HG03139 (cell line): Measurements from ENCODE around the gene PCDHA9.
"Not testable (repeated sequence)": the region's sequence is repeated elsewhere in the genome, so short reads cannot be mapped to it uniquely, and the experiment has no call there.

Experiments
- ATAC-seq: cut with Tn5 transposase; IDR thresholded peaks from one replicate; pipeline ENCODE4 v1.9.1; 2021; ENCODE audit not compliant: unreplicated experiment

The PCDHA9 gene

DNA sequence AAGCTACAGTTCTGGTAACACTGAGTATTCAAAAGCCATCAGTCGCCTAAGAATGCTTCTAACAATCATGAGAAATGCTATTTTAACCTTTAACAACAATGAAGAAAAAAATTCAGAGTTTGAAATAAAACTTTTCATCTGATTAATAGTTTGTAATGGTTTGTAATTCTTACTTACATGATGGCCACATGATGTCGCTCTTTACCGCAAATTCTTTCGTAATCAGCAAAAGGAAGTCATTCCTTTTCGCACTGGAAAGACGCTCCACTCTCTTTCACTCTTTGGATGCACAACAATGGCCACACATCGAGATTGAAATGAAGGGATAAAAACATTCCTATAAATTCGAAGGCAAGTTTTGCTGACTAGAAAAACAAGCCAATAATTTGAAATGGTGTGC, 14.2 kb upstream of the PCDHA9 start, which contains the start of gene PCDHA7:
TSS of gene PCDHA7 (plus strand) at position 277 of the 400 bp plus-strand sequence. CDS start at position 392, 115 bp downstream.
- no peak for ATAC-seq

DNA sequence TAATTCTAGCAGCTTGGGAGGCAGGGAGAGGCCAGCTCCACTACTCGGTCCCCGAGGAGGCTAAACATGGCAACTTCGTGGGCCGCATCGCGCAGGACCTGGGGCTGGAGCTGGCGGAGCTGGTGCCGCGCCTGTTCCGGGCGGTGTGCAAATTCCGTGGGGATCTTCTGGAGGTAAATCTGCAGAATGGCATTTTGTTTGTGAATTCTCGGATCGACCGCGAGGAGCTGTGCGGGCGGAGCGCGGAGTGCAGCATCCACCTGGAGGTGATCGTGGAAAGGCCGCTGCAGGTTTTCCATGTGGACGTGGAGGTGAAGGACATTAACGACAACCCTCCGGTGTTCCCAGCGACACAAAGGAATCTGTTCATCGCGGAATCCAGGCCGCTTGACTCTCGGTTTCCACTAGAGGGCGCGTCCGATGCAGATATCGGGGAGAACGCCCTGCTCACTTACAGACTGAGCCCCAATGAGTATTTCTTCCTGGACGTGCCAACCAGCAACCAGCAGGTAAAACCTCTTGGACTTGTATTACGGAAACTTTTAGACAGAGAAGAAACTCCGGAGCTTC, 13.7 kb upstream of the PCDHA9 start:
- ATAC-seq: not testable (repeated sequence)

DNA sequence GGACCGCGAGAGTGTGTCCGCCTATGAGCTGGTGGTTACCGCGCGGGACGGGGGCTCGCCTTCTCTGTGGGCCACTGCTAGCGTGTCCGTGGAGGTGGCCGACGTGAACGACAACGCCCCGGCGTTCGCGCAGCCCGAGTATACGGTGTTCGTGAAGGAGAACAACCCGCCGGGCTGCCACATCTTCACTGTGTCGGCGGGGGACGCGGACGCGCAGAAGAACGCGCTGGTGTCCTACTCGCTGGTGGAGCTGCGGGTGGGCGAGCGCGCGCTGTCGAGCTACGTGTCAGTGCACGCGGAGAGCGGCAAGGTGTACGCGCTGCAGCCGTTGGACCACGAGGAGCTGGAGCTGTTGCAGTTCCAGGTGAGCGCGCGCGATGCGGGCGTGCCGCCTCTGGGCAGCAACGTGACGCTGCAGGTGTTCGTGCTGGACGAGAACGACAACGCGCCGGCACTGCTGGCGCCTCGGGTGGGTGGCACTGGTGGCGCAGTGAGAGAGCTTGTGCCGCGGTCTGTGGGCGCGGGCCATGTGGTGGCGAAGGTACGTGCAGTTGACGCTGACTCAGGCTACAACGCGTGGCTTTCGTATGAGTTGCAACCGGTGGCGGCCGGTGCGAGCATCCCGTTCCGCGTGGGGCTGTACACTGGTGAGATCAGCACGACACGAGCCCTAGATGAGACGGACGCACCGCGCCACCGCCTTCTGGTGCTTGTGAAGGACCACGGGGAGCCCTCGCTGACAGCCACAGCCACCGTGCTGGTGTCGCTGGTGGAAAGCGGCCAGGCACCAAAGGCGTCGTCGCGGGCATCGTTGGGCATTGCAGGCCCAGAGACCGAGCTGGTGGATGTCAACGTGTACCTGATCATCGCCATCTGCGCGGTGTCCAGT, 12.3 kb upstream of the PCDHA9 start:
- ATAC-seq: no peak

DNA sequence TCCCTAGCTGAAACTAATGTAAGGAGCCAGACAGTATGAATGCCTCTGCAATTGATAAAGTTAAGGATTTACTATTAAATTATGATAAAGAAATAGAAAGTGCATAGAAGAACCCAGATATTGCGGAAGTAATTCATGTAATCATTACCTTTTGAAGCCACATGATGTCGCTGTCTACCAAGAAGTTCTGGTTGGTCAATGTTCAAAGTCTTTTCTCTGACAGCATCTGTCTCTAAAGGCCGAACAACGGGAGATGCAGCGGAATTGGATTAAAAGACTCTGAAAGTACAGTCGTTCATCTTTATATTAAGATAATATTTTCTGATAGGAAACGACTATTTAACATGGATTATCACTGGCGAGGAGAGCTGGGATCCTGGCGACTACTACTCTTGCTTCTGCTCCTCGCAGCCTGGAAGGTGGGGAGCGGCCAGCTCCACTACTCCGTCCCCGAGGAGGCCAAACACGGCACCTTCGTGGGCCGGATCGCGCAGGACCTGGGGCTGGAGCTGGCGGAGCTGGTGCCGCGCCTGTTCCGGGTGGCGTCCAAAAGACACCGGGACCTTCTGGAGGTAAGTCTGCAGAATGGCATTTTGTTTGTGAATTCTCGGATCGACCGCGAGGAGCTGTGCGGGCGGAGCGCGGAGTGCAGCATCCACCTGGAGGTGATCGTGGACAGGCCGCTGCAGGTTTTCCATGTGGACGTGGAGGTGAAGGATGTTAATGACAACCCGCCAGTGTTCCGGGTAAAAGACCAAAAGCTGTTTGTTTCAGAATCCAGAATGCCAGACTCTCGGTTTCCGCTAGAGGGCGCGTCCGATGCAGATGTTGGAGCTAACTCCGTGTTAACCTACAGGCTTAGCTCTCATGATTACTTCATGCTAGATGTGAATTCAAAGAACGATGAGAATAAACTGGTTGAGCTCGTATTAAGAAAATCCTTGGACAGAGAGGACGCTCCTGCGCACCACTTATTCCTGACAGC, 6.9 kb upstream of the PCDHA9 start, which contains the start of gene PCDHA8:
TSS of gene PCDHA8 (plus strand) at position 210 of the 985 bp plus-strand sequence. CDS start at position 345, 135 bp downstream.
- no peak for ATAC-seq

DNA sequence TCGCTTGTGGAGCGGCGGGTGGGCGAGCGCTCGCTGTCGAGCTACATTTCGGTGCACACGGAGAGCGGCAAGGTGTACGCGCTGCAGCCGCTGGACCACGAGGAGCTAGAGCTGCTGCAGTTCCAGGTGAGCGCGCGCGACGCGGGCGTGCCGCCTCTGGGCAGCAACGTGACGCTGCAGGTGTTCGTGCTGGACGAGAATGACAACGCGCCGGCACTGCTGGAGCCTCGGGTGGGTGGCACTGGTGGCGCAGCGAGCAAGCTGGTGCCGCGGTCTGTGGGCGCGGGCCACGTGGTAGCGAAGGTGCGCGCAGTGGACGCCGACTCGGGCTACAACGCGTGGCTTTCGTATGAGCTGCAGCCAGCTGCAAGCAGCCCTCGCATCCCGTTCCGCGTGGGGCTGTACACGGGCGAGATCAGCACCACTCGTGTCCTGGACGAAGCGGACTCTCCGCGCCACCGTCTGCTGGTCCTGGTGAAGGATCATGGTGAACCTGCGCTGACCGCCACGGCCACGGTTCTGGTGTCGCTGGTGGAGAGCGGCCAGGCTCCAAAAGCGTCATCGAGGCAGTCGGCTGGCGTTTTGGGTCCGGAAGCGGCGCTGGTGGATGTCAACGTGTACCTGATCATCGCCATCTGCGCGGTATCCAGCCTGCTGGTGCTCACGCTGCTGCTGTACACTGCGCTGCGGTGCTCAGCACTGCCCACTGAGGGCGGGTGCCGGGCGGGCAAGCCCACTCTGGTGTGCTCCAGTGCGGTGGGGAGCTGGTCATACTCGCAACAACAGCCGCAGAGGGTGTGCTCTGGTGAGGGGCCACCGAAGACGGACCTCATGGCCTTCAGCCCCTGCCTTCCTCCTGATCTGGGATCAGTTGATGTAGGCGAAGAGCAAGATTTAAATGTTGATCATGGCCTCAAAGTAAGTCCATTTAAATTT, 5.1 kb upstream of the PCDHA9 start:
- ATAC-seq: no peak

DNA sequence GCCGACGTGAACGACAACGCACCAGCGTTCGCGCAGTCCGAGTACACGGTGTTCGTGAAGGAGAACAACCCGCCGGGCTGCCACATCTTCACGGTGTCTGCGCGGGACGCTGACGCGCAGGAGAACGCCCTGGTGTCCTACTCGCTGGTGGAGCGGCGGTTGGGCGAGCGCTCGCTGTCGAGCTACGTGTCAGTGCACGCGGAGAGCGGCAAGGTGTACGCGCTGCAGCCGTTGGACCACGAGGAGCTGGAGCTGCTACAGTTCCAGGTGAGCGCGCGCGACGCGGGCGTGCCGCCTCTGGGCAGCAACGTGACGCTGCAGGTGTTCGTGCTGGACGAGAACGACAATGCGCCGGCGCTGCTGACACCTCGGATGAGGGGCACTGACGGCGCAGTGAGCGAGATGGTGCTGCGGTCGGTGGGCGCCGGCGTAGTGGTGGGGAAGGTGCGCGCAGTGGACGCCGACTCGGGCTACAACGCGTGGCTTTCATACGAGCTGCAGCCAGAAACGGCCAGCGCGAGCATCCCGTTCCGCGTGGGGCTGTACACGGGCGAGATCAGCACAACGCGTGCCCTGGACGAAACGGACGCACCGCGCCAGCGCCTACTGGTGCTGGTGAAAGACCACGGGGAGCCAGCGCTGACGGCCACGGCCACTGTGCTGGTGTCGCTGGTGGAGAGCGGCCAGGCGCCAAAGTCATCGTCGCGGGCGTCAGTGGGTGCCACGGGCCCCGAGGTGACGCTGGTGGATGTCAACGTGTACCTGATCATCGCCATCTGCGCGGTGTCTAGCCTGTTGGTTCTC, 1.9 kb downstream of the PCDHA9 start:
- not testable (repeated sequence) for ATAC-seq

DNA sequence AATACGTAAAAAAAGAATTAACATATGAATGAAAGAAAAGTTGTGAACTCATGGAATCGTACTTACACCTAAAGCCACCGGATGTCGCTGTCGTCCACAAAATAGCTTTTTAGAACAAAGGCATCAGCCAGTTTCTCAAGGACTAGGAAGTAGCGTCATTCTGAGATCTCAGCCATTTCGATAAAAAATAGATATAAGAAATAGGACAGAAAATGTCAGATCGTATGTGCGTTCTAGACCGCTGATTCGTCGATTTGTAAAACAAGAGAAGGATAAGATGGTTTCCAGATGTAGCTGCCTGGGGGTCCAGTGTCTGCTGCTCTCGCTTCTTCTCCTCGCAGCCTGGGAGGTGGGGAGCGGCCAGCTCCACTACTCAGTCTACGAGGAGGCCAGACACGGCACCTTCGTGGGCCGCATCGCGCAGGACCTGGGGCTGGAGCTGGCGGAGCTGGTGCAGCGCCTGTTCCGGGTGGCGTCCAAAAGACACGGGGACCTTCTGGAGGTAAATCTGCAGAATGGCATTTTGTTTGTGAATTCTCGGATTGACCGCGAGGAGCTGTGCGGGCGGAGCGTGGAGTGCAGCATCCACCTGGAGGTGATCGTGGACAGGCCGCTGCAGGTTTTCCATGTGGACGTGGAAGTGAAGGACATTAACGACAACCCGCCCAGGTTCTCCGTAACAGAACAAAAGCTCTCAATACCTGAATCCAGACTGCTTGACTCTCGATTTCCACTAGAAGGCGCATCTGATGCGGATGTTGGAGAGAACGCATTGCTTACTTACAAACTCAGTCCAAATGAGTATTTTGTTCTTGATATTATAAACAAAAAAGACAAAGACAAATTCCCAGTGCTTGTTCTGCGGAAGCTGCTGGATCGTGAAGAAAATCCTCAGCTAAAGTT, 7.8 kb downstream of the PCDHA9 start, which contains the start of gene PCDHA10:
TSS of gene PCDHA10 (plus strand) at position 126 of the 903 bp plus-strand sequence. CDS start at position 278, 152 bp downstream.
- no peak for ATAC-seq

DNA sequence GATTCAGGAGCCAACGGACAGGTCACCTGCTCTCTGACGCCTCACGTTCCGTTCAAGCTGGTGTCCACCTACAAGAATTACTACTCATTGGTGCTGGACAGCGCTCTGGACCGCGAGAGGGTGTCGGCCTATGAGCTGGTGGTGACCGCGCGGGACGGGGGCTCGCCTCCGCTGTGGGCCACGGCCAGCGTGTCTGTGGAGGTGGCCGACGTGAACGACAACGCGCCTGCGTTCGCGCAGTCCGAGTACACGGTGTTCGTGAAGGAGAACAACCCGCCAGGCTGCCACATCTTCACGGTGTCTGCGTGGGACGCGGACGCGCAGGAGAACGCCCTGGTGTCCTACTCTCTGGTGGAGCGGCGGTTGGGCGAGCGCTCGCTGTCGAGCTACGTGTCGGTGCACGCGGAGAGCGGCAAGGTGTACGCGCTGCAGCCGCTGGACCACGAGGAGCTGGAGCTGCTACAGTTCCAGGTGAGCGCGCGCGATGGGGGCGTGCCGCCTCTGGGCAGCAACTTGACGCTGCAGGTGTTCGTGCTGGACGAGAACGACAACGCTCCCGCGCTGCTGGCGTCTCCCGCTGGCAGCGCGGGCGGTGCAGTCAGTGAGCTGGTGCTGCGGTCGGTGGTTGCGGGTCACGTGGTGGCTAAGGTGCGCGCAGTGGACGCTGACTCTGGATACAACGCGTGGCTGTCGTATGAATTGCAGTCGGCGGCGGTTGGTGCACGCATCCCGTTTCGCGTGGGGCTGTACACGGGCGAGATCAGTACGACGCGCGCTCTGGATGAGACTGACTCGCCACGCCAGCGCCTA, 9.2 kb downstream of the PCDHA9 start:
- no peak for ATAC-seq

DNA sequence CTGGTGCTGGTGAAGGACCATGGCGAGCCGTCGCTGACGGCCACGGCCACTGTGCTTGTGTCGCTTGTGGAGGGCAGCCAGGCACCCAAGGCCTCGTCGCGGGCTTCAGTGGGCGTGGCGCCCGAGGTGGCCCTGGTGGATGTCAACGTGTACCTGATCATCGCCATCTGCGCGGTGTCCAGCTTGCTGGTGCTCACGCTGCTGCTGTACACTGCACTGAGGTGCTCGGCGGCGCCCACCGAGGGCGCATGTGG, 9.7 kb downstream of the PCDHA9 start:
- no peak for ATAC-seq

DNA sequence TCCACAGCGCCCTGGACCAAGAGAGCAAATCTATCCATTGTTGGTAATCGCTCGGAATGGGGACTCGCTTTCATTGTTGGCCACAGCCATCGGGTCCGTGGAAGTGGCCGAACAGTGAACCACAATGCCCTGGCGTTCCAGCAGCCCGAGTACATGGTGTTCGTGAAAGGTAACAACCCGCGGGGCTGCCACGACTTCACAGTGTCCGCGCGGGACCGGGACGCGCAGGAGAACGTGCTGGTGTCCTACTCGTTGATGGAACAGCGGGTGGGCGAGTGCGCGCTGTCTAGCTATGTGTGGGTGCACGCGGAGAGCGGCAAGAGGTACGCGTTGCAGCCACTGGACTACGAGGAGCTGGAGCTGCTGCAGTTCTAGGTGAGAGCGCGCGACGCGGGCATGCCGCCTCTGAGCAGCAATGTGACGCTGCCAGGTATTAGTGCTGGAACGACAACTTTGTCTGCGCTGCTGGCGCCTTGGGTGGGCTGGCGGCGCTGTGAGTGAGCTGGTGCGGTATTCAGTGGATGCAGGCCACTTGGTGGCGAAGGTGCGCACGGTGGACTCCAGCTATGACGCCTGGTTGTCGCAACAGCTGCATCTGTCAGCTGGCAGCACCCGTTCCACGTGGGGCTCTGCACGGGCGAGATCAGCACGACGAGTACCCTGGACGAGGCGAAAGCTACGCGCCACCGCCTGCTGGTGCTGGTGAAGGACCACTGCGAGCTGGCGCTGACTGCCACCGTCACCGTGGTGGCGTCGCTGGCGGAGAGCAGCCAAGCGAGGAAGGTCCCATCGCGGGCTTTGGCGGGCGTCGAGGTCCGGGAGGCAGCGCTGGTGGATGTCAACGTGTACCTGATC, 14.5 kb downstream of the PCDHA9 start:
- no peak for ATAC-seq

DNA sequence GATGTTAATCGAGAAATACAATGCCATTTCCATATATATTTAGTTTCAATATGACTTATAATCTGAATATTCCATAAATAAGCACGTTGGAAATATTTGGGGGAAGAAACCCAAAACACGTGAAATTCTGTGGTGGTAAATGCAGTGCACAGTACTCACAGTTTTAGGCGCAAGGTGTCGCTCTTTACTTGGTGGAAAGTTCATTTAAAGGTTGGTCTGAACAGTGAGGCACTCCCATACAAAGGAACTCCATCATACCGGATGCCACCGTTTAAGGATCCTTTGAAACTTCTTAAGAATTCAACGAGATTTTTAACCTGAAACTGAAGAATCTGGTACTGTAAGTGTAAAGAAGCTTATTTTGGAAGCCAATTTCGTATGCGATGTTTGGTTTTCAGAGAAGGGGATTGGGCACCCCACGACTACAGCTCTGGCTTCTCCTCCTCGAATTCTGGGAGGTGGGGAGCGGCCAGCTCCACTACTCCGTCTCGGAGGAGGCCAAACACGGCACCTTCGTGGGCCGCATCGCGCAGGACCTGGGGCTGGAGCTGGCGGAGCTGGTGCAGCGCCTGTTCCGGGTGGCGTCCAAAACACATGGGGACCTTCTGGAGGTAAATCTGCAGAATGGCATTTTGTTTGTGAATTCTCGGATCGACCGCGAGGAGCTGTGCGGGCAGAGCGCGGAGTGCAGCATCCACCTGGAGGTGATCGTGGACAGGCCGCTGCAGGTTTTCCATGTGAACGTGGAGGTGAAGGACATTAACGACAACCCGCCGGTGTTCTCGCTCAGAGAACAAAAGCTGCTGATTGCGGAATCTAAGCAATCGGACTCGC, 20.8 kb downstream of the PCDHA9 start, which contains the start of gene PCDHA11:
TSS of gene PCDHA11 (plus strand) at position 237 of the 834 bp plus-strand sequence. CDS start at position 384, 147 bp downstream.
- no peak for ATAC-seq

DNA sequence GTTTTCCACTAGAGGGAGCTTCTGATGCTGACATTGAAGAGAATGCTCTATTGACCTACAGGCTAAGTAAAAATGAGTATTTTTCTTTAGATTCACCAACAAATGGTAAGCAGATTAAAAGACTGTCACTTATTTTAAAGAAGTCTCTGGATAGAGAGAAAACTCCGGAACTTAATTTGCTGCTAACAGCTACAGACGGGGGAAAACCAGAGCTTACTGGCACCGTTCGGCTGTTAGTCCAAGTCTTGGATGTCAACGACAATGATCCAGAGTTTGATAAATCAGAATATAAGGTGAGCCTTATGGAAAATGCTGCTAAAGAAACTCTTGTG, 21.3 kb downstream of the PCDHA9 start:
- ATAC-seq: no peak

DNA sequence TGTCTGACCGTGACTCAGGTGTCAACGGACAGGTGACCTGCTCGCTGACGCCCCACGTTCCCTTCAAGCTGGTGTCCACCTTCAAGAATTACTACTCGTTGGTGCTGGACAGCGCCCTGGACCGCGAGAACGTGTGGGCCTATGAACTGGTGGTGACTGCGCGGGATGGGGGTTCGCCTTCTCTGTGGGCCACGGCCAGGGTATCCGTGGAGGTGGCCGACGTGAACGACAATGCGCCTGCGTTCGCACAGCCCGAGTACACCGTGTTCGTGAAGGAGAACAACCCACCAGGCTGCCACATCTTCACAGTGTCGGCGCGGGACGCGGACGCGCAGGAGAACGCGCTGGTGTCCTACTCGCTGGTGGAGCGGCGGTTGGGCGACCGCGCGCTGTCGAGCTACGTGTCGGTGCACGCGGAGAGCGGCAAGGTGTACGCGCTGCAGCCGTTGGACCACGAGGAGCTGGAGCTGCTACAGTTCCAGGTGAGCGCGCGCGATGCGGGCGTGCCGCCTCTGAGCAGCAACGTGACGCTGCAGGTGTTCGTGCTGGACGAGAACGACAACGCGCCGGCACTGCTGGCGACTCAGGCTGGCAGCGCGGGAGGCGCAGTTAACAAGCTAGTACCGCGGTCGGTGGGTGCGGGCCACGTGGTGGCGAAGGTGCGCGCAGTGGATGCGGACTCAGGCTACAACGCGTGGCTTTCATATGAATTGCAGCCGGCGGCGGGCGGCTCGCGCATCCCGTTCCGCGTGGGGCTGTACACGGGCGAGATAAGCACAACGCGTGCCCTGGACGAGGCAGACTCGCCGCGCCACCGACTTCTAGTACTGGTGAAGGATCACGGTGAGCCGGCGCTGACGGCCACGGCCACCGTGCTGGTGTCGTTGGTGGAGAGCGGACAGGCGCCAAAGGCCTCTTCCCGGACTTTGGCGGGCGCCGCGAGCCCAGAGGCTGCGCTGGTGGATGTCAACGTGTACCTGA, 22.3 kb downstream of the PCDHA9 start:
- no peak for ATAC-seq
